Upper lobe of left lung (tissue), 6 donors: Measurements from ENCODE around the gene DHRS13. TPM values are rescaled to one million over a fixed set of nuclear protein-coding genes. Genes with fewer than 3 reads are reported as not detected.

Experiments used
- ATAC-seq, 2 donors: fragments of 200-7000 bp; cut with Tn5 transposase; one replicate each; pipeline ENCODE4 v1.9.1; 2022; ENCODE audit warnings: mild to moderate bottlenecking in 2 of 2, moderate library complexity in 2 of 2; ENCODE audit not compliant: low FRiP score in 2 of 2
- DNase-seq, 2 donors: peaks; one replicate each; pipeline ENCODE4 v3.0.0-alpha.2; 2019 to 2020
- H3K27ac ChIP-seq, 4 donors: fragments of 200-600 bp; sonication (generic); one replicate each; pipeline ENCODE4 v1.5.1; 2016 to 2019
- H3K27me3 ChIP-seq, 4 donors: fragments of 200-600 bp; sonication (generic); one replicate each; pipeline ENCODE4 v1.5.1; 2017 to 2019
- H3K36me3 ChIP-seq, 4 donors: fragments of 200-600 bp; sonication (generic); one replicate each; pipeline ENCODE4 v1.5.1; 2016 to 2019
- H3K4me1 ChIP-seq, 4 donors: fragments of 200-600 bp; sonication (generic); one replicate each; pipeline ENCODE4 v1.5.1; 2018 to 2019
- H3K4me3 ChIP-seq, 4 donors: fragments of 200-600 bp; sonication (generic); one replicate each; pipeline ENCODE4 v1.5.1; 2017 to 2019; ENCODE audit warnings: mild to moderate bottlenecking in 2 of 4, moderate library complexity in 1 of 4
- H3K9me3 ChIP-seq, 4 donors: fragments of 200-600 bp; sonication (generic); one replicate each; pipeline ENCODE4 v1.5.1; 2018 to 2019
- EP300 ChIP-seq, 4 donors: sonication (generic); formaldehyde crosslinking; IDR thresholded peaks; one replicate each; pipeline ENCODE4 v1.5.1; 2017; ENCODE audit warnings: antibody characterized with exemption in 4 of 4, control low read depth in 2 of 4
- POLR2A ChIP-seq, 4 donors: fragments of 450-650 bp; IDR thresholded peaks; one replicate each; pipeline ENCODE4 v1.5.1; 2016 to 2017; ENCODE audit warnings: antibody characterized with exemption in 4 of 4, mild to moderate bottlenecking in 2 of 4
- POLR2AphosphoS5 ChIP-seq, 2 donors: sonication (generic); formaldehyde crosslinking; IDR thresholded peaks; one replicate each; pipeline ENCODE4 v1.5.1; 2017; ENCODE audit warnings: antibody characterized with exemption in 2 of 2
- WGBS, 2 donors: methylation state at CpG; one replicate each; pipeline ENCODE4 v1.1.5; 2017 to 2018; 5-methylcytosine and 5-hydroxymethylcytosine counted together
- total RNA-seq, 6 donors: library from RNA; depleted of rRNA in 4 of 6; stranded (reverse); fragments of >200 nt in 4 of 6; gene quantifications; one replicate each; pipeline versions ENCODE4 v1.1.0 to v1.2.1, GENCODE V29; 2016 to 2021
- TF ChIP-seq, protein P1 (sequence below), 6 experiments: fragments of 450-650 bp in 4 of 6; fragments of 200-600 bp in 2 of 6; sonication (generic) in 2 of 6; IDR thresholded peaks; one replicate each; pipeline ENCODE4 v1.5.1; 2016 to 2019; ENCODE audit warnings: antibody characterized with exemption in 6 of 6
- donor health status: DM: no; HTN: no; CAD: no; lungs with moderate emphysema.
- donor health status: DM: no; HTN: yes; CAD: no; lungs with severe emphysema.

DHRS13 gene
- total RNA-seq, 6 donors from 2014 or later, result 2.1 to 21.8 (median 15.0) TPM

DNA sequence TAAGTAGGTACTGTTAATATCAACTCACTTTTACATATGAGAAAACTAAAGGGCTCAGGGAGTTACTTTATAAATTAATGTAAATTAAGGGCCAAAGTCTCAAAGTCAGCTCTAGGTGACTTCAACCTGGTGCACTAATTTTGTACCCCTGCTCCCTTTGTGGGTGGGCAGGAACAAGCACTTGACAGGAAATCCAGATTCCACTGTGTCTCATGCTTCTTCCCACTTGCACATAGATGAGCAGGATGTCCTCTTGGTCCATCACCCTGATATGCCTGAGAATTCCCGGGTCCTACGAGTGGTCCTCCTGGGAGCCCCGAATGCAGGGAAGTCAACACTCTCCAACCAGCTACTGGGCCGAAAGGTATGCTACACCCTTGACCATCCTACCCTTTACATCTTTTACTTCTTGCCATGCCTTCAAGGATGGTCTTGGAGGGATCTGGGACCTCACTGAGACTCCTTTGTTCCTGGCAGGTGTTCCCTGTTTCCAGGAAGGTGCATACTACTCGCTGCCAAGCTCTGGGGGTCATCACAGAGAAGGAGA is 46.8 kb downstream of the DHRS13 start:
- TF ChIP-seq POLR2A (IDR thresholded peaks at IDR 0.05) (no peak), EP300 (IDR thresholded peaks at IDR 0.05) (no peak), POLR2AphosphoS5 (IDR thresholded peaks at IDR 0.05) (no peak)
- TF ChIP-seq, protein P1, sequence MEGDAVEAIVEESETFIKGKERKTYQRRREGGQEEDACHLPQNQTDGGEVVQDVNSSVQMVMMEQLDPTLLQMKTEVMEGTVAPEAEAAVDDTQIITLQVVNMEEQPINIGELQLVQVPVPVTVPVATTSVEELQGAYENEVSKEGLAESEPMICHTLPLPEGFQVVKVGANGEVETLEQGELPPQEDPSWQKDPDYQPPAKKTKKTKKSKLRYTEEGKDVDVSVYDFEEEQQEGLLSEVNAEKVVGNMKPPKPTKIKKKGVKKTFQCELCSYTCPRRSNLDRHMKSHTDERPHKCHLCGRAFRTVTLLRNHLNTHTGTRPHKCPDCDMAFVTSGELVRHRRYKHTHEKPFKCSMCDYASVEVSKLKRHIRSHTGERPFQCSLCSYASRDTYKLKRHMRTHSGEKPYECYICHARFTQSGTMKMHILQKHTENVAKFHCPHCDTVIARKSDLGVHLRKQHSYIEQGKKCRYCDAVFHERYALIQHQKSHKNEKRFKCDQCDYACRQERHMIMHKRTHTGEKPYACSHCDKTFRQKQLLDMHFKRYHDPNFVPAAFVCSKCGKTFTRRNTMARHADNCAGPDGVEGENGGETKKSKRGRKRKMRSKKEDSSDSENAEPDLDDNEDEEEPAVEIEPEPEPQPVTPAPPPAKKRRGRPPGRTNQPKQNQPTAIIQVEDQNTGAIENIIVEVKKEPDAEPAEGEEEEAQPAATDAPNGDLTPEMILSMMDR (IDR thresholded peaks at IDR 0.05), result no peak
- DNase-seq (no peak), ATAC-seq (no peak)
- 92 to 96% methylated on average over 5 of the region's 5 CpGs for WGBS, 2 donors
- Histone ChIP-seq H3K36me3 (peaks cover 17 to 48% (median 39%) of the 10 kb centered on the region in 4 donors), H3K9me3 (no peaks in the 10 kb centered on the region), H3K4me3 (no peak overlapping the region), H3K4me1 (peaks cover 8 to 15% (median 10%) of the 10 kb centered on the region in 4 donors), H3K27ac (no peak overlapping the region), H3K27me3 (no peaks in the 10 kb centered on the region)

DNA sequence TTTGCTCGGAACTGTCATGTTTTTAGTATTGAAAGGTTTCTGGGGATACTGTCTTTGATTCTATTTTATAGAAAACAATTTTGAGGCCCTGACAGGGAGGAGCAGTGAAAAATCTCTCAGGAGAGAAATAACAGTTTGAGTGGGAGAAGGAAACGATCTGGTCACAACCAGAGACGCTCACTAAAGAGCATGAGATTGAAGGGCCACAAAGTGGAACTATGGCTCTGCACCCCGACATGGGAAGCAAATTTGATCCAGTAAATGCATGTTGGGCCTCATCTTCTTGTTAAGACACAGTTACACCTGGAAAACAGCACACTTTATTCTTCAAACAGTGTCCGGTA is 47.6 kb downstream of the DHRS13 start:
- Histone ChIP-seq H3K4me1 (peaks cover 8 to 15% (median 10%) of the 10 kb centered on the region in 4 donors), H3K9me3 (no peaks in the 10 kb centered on the region), H3K36me3 (peaks cover 11 to 41% (median 31%) of the 10 kb centered on the region in 4 donors), H3K4me3 (peak overlapping the region; percentile 55 to 79 (median 66)), H3K27ac (peak overlapping the region; percentile 62 to 84 (median 71)), H3K27me3 (no peaks in the 10 kb centered on the region)
- no peak for DNase-seq
- ATAC-seq, result no peak
- TF ChIP-seq POLR2AphosphoS5 (IDR thresholded peaks at IDR 0.05) (no peak), EP300 (IDR thresholded peaks at IDR 0.05) (no peak), POLR2A (IDR thresholded peaks at IDR 0.05) (no peak)
- TF ChIP-seq, protein P1 (IDR thresholded peaks at IDR 0.05), result no peak
- WGBS, 2 donors, result 15 to 16% methylated on average over 5 of the region's 5 CpGs

DNA sequence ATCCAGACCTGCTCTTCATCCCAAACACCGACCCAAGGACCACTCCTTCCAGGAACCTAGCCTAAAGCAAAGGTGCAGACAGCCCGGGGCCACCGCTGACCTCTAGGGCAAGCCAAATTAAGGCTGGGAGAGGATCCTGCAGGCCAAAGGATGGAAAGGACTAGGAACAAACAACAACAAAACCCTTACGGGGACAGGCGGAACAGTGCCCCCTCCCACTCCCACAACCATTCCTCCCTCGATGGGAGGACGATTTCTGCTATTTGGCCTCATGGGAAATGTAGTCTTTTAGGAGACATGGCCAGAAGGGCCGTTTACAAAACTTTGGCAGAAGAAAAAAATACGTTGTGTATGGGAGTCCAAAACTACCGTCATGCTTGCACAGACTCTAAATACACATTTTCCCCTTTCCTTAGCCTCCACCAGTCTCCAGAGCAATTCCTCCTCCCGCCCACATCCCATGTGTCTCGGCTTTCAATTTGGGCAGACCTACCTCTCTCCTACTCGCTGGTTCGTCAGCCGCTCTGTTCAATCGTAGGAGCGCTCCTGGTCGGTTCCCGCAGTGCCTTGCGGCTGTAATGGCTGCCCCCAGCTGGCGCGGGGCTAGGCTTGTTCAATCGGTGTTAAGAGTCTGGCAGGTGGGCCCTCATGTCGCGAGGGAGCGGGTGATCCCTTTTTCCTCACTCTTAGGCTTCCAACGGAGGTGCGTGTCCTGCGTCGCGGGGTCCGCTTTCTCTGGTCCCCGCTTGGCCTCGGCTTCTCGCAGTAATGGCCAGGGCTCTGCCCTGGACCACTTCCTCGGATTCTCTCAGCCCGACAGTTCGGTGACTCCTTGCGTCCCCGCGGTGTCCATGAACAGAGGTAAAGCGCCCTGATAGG is 48.2 kb downstream of the DHRS13 start, which contains the start of gene ERAL1:
Gene ERAL1 (plus strand): TSS at position 560 of the 879 bp plus-strand sequence. CDS start 19 bp downstream, at position 579.
- no peaks in the 10 kb centered on the region for H3K27me3 ChIP-seq
- peak; percentile 89 to 90 for DNase-seq
- H3K36me3 ChIP-seq, result peaks cover 11 to 34% (median 26%) of the 10 kb centered on the region in 4 donors
- peak within 1 kb of the TSS; percentile 62 to 84 (median 71) for H3K27ac ChIP-seq
- H3K4me3 ChIP-seq, result peak within 1 kb of the TSS; percentile 55 to 79 (median 66)
- peak; percentile 96 to 99 for ATAC-seq
- WGBS, 2 donors, result 0 to 1% methylated on average over 32 to 42 of the region's 42 CpGs
- peaks cover 8 to 15% (median 10%) of the 10 kb centered on the region in 4 donors for H3K4me1 ChIP-seq
- TF ChIP-seq, protein P1 (IDR thresholded peaks at IDR 0.05), result peak in 1 of 6 experiments; percentile 21
- no peak for TF ChIP-seq EP300 (IDR thresholded peaks at IDR 0.05)
- TF ChIP-seq POLR2AphosphoS5 (IDR thresholded peaks at IDR 0.05), result peak; percentile 28 to 83
- peak in 3 of 4 donors; percentile 23 to 73 (median 56) for TF ChIP-seq POLR2A (IDR thresholded peaks at IDR 0.05)
- H3K9me3 ChIP-seq, result no peaks in the 10 kb centered on the region

DNA sequence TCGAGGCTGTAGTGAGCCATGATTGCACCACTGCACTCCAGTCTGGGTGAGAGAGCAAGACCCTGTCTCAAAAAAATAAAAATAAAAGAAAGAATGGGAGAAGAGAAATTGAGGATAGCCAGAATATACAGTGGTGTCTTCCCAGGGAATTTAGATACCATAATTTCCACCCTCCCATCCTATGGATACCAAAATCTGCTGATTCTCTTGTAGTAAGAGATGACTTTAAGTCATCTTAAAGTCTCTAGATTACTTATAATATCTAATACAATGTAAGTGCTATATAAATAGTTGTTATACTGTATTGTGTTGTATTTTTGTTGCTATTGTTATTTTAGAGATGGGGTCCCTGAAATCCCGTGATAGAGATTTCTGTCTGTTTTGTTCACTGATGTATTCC is 49.6 kb downstream of the DHRS13 start:
- peaks cover 8 to 15% (median 10%) of the 10 kb centered on the region in 4 donors for H3K4me1 ChIP-seq
- H3K27ac ChIP-seq, result no peak overlapping the region
- TF ChIP-seq POLR2AphosphoS5 (IDR thresholded peaks at IDR 0.05), result no peak
- TF ChIP-seq POLR2A (IDR thresholded peaks at IDR 0.05), result no peak
- TF ChIP-seq EP300 (IDR thresholded peaks at IDR 0.05), result no peak
- TF ChIP-seq, protein P1 (IDR thresholded peaks at IDR 0.05), result no peak
- ATAC-seq (no peak), DNase-seq (no peak)
- peaks cover 3 to 20% (median 13%) of the 10 kb centered on the region in 4 donors for H3K36me3 ChIP-seq
- H3K4me3 ChIP-seq, result no peak overlapping the region
- 79 to 93% methylated on average over 2 of the region's 2 CpGs for WGBS, 2 donors
- no peaks in the 10 kb centered on the region for H3K27me3 ChIP-seq
- no peaks in the 10 kb centered on the region for H3K9me3 ChIP-seq
